C4-2B (cell line): ENCODE measurements around the gene KLF15.

Experiments
- H3K27ac ChIP-seq: fragments of 450-650 bp; 2 replicates; pipeline ENCODE4 v1.5.1; 2017
- ZFX ChIP-seq: fragments of 450-650 bp; IDR thresholded peaks from 2 replicates; pipeline ENCODE4 v1.6.1; 2017
- TF ChIP-seq, protein P1 (sequence below): fragments of 450-650 bp; conservative IDR thresholded peaks from 2 replicates; pipeline ENCODE4 v1.5.1; 2017; ENCODE audit warnings: mild to moderate bottlenecking

Gene KLF15

DNA sequence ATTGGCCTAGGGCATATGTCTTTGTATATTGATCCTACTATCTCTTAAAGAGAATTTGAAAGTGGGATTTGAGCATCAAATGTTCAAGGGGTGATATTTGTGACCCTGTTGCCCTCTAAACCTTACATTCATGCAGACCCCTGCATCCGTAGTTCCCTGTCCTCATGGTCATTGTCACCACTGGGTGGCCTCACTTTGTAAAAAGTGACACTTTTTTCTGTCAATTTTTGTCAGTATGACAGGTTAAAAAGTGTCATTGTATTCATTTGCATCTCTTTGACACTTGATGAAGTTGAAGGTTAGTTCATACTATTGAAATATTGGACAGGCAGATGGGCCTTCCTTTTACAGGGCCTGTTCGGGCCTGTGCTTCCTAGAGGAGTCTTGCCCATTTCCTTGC, 12.3 kb upstream of the KLF15 start:
- no peak overlapping the region for H3K27ac ChIP-seq
- no peak for TF ChIP-seq ZFX
- TF ChIP-seq, protein P1, sequence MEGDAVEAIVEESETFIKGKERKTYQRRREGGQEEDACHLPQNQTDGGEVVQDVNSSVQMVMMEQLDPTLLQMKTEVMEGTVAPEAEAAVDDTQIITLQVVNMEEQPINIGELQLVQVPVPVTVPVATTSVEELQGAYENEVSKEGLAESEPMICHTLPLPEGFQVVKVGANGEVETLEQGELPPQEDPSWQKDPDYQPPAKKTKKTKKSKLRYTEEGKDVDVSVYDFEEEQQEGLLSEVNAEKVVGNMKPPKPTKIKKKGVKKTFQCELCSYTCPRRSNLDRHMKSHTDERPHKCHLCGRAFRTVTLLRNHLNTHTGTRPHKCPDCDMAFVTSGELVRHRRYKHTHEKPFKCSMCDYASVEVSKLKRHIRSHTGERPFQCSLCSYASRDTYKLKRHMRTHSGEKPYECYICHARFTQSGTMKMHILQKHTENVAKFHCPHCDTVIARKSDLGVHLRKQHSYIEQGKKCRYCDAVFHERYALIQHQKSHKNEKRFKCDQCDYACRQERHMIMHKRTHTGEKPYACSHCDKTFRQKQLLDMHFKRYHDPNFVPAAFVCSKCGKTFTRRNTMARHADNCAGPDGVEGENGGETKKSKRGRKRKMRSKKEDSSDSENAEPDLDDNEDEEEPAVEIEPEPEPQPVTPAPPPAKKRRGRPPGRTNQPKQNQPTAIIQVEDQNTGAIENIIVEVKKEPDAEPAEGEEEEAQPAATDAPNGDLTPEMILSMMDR = no peak

DNA sequence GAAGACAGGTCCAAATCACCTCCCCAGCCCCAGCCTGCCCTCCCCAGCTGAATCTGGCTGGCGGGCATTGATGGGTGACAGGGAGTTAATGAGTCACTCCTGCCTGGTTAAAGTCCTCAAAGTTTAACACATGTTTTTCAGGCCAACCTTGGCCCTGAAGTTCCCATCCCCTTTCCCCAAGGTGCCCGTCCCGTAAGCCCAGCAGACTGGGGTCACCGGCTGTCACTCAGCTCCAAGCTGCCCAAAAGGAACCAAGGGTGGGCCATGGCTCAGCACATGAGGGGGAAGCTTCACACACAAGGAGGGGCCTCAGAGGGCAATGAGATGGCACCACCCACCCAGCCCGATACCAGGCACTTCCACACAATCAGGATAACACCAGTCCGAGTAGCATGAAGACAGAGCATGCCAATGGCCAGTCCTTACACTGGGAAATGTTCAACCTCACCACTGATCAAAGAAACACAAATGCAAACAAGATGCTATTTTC, 10.2 kb upstream of the KLF15 start:
- H3K27ac ChIP-seq = no peak overlapping the region
- TF ChIP-seq ZFX = no peak
- TF ChIP-seq, protein P1 = no peak

DNA sequence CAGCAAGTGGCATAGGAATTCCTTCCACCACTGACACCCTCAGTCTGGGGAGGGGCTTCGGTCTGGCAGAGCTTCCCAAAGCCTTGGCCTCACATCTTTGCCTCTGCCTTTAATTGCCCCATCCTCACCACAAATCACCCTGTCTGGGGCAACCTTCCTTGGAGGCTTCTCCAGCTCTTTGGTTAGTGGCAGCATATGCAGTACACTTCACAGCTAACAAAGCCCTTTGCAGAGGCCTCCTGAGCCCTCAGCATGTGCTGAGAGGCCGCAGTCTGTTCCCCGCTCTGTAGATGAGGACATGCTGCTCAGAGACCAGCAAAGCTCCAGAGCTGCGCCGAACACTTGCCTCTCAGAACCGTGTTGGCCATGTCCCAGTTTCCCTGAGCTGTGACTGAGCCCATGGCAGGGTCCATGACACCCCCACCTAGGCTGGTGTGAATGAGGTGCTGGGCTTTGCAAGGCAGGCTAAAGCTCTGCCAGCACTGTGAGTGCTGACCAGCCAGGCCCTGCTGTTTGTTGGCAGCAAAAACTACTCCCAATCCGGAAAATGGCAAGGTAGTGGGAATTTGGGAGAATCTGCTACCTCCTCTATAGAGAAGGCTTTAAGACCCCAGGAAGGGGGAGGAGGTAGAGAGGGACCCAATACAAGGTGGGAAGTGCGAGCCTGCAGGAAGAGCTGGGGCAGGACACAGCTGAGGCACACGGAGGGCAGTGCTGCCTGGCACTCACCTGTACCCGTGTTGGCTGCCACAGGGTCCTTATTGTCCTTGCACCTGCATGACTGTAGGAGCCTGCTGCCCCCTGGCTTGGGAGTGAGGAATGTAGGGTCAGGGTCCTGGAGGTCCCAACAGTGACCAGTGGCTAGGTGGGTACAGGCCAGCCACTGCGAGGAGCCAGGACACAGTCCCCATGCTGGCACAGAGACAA, 8.4 kb upstream of the KLF15 start:
- TF ChIP-seq, protein P1 = no peak
- no peak for TF ChIP-seq ZFX

DNA sequence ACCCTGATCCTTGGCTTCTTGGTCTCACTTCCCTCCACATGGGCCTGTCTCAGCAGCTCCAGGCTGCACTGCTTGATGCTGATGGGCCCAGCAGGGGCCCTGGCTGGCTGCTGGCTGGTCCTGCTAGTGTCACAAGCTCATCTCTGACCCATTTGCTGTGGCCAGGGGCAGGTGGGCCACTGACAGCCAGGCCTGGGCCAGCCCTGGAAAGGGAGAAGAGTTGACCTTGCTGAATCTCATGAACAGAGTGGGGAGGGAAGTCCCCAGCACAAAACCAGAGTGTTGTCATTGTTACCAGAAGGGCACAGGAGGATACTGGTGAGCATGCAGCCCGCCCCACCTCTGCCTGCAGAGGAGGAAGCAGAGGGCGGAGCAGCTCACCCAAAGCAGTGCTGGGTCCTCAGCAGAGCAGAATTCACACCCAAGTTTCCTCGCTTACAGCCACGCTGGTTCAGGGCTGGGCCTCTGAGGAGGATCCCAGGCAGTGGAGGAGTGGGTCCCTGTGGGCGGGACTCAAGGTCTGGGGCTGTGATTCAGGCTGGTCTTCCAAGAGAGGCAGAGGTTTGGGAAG, 7.6 kb upstream of the KLF15 start:
- H3K27ac ChIP-seq = no peak overlapping the region
- TF ChIP-seq, protein P1 = no peak
- no peak for TF ChIP-seq ZFX

More for the DNA sequence above, 8.4 kb upstream of the KLF15 start:
- H3K27ac ChIP-seq = no peak overlapping the region

DNA sequence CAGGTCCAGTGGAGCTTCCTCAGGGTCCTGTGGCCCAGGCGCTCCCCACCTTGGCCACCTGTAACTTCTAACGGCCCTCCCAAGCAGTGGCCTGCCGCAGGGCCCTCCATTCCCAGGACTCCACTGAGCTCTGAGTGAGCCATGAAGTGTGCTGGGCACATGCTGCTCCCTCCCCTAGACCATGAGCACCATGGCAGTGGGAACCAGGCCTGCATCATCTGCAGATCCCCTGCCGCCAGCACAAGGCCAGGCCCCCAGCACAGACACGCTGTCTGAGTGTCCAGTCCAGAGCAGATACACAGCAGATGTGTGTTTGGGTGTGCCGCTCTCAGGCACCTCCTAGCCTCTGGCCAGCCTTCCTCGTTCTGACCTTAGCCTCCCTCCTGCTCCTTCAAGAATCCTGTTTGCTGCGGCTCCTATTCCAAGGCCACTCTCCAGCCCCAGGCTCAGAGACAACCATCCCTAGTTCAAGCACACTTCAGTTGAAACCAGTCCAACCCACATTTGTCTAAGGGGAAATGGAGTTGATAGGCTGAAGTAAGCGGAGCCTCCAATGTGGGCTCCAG, 7.0 kb upstream of the KLF15 start:
- H3K27ac ChIP-seq = no peak overlapping the region
- TF ChIP-seq, protein P1 = no peak
- TF ChIP-seq ZFX = no peak

DNA sequence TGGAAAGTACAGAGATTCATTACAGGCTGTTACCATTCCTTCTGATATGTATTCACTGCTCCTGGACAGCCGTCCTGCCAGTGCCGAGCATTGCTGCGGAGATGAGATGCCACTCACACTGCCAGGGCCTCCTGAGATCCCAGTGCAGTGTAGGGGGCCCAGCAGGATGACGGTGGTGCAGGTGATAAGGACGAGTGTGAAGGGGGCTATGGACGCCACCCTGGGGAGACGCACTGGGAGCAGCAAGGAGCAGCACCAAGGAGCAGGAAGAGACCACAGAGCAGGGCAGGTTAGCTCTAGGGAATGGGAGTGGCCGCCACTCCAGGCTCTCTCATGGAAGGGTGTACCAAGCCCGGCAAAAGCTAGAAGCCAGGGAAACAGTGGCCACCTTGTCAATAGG, 4.0 kb upstream of the KLF15 start:
- TF ChIP-seq, protein P1 = no peak
- no peak for TF ChIP-seq ZFX
- H3K27ac ChIP-seq = no peak overlapping the region

DNA sequence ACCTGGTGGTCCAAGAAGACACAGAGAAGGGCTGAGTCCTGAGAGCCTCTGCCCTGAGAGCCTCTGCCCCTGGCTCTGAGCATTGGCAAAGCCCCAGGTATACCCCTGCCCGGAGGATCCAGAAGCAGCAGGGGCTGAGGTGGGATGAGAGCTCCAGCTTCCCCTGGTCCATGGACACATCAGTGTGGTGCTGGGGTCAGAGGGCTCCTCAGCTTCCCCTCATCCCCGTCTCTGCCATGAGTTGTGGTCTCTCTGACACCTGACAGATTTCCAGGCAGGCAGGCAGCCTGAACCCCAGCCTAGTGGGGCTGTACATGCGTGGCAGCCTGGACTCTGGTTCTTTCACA, 3.5 kb upstream of the KLF15 start:
- H3K27ac ChIP-seq = no peak overlapping the region
- TF ChIP-seq ZFX = no peak
- TF ChIP-seq, protein P1 = no peak
